H1 (cell line): ENCODE results near the gene TCF20. TPM values are rescaled to one million over a fixed set of nuclear protein-coding genes. Genes with fewer than 3 reads are reported as not detected.
A peak's percentile ranks its signal among the peaks of the same experiment; 100 is the strongest.

ENCODE experiments used
- CTCF ChIP-seq, 3 experiments: IDR thresholded peaks; 1 replicate in 2 of 3; 2 replicates in 1 of 3; pipeline versions ENCODE4 v1.5.1 to v1.6.1; 2011; ENCODE audit warnings: low read length in 3 of 3, mild to moderate bottlenecking in 3 of 3, inconsistent platforms in 2 of 3, low read depth in 1 of 3, moderate library complexity in 1 of 3; ENCODE audit not compliant: insufficient read depth in 1 of 3; ENCODE audit errors: control extremely low read depth in 1 of 3
- E2F6 ChIP-seq: IDR thresholded peaks from 2 replicates; pipeline ENCODE4 v1.6.1; 2012; ENCODE audit warnings: inconsistent platforms
- GTF2F1 ChIP-seq: IDR thresholded peaks from 2 replicates; pipeline ENCODE4 v1.6.1; 2012; ENCODE audit warnings: low read depth, low read length, improper control_type of control experiment, borderline replicate concordance
- NRF1 ChIP-seq: IDR thresholded peaks from 2 replicates; pipeline ENCODE4 v1.6.1; 2011; ENCODE audit warnings: mild to moderate bottlenecking, low read depth, low read length, improper control_type of control experiment
- PHF8 ChIP-seq: fragments of 200-600 bp; sonication (generic); conservative IDR thresholded peaks from 2 replicates; pipeline ENCODE4 v1.7.1; 2012; ENCODE audit warnings: low read depth, mild to moderate bottlenecking, inconsistent platforms, low read length, moderate library complexity
- POLR2A ChIP-seq, 2 experiments: IDR thresholded peaks; 1 replicate in 1 of 2; 2 replicates in 1 of 2; pipeline ENCODE4 v1.6.1; 2011; ENCODE audit warnings: low read depth in 2 of 2, low read length in 2 of 2, mild to moderate bottlenecking in 2 of 2; ENCODE audit errors: control extremely low read depth in 1 of 2
- RAD21 ChIP-seq, 2 experiments: IDR thresholded peaks in 1 of 2; conservative IDR thresholded peaks in 1 of 2; 2 replicates each; pipeline ENCODE4 v1.6.1; 2011; ENCODE audit warnings: low read depth in 2 of 2, low read length in 2 of 2, improper control_type of control experiment in 1 of 2, inconsistent platforms in 1 of 2, mild to moderate bottlenecking in 1 of 2, moderate library complexity in 1 of 2
- RNF2 ChIP-seq: fragments of 200-900, 300-1000 bp; sonication (generic); IDR thresholded peaks from 2 replicates; pipeline ENCODE4 v1.7.1; 2016; ENCODE audit warnings: borderline replicate concordance, low read depth, mild to moderate bottlenecking, antibody characterized with exemption, low read length; ENCODE audit not compliant: poor library complexity, severe bottlenecking; ENCODE audit errors: missing control alignments
- SIX5 ChIP-seq: IDR thresholded peaks from 2 replicates; pipeline ENCODE4 v1.6.1; 2011; ENCODE audit warnings: mild to moderate bottlenecking, low read depth, low read length
- SP1 ChIP-seq: IDR thresholded peaks from 2 replicates; pipeline ENCODE4 v1.6.1; 2011; ENCODE audit warnings: low read depth, low read length
- SRF ChIP-seq: IDR thresholded peaks from 2 replicates; pipeline ENCODE4 v1.6.1; 2011; ENCODE audit warnings: mild to moderate bottlenecking, low read depth, low read length, moderate library complexity
- TCF12 ChIP-seq: IDR thresholded peaks from 2 replicates; pipeline ENCODE4 v1.6.1; 2011; ENCODE audit warnings: low read depth, mild to moderate bottlenecking, low read length
- TEAD4 ChIP-seq: IDR thresholded peaks from 2 replicates; pipeline ENCODE4 v1.6.1; 2012; ENCODE audit warnings: low read depth, low read length, inconsistent platforms, mixed read lengths
- polyA plus RNA-seq, 7 experiments: library from polyadenylated mRNA; depleted of rRNA in 3 of 7; stranded (reverse) in 5 of 7; unstranded in 2 of 7; fragments of >200 nt in 5 of 7; fragments of 200-250 nt in 2 of 7; gene quantifications; 1 replicate in 5 of 7; 2 replicates in 1 of 7; 4 replicates in 1 of 7; pipeline versions ENCODE4 v1.2.1 to v1.2.3, GENCODE V29; 2011 to 2013; ENCODE audit warnings: missing spikeins in 2 of 7, mixed read lengths in 2 of 7
- total RNA-seq: library from RNA; stranded (reverse); fragmentation: NEBNext Ultra II Directional; extraction: Animal tissue kit (Norgen Biotek cat#: 25700); gene quantifications from 2 replicates; pipeline ENCODE4 v1.2.1, GENCODE V29; 2021

TCF20 gene
- total and polyA plus RNA-seq, 2 of the 8 experiments (the other 6 are each of a cell fraction or from before 2014, with no cell fraction given): 22.0 to 79.8 TPM

- TF ChIP-seq SP1 (0 out of 2 replicates have a peak, but pooled peaks have one; percentile 11), RAD21 (IDR thresholded peaks at IDR 0.05 in 1 of 2, conservative IDR thresholded peaks at IDR 0.05 in 1 of 2; ENCODE audit: low read depth in 2 of 2, low read length in 2 of 2) (no peak), TEAD4 (no peak), PHF8 (no peak), SRF (no peak), NRF1 (no peak), GTF2F1 (no peak), SIX5 (no peak), TCF12 (peak; percentile 17; the same call in 1 of the 2 replicates), RNF2 (no peak), E2F6 (0 out of 2 replicates have a peak, but pooled peaks have one; percentile 34), CTCF (IDR thresholded peaks at IDR 0.05; ENCODE audit: control extremely low read depth in 1 of 3, insufficient read depth in 1 of 3, low read depth in 1 of 3, low read length in 3 of 3) (no peak), POLR2A (IDR thresholded peaks at IDR 0.05; ENCODE audit: control extremely low read depth in 1 of 2, low read depth in 2 of 2, low read length in 2 of 2) (no peak)
Measured at GRCh38 chr22:42299586-42300258, 29.3 kb upstream of the TCF20 start (continued).
